Osteoblast (primary cell): ENCODE data around the gene SPATA3. TPM values are rescaled to one million over a fixed set of nuclear protein-coding genes. Genes with fewer than 3 reads are reported as not detected.

Experiments
- DNase-seq: peaks from one replicate; pipeline ENCODE4 v3.0.0; 2011; ENCODE audit warnings: low spot score, mixed read lengths; ENCODE audit not compliant: insufficient read length; ENCODE audit errors: missing footprints
- H2AFZ ChIP-seq: 2 replicates; pipeline ENCODE4 v1.6.0; 2011; ENCODE audit warnings: mild to moderate bottlenecking, low read length
- H3K27ac ChIP-seq: 2 replicates; pipeline ENCODE4 v1.5.1; 2011; ENCODE audit warnings: mild to moderate bottlenecking, low read depth, low read length, moderate library complexity
- H3K27me3 ChIP-seq: 2 replicates; pipeline ENCODE4 v1.6.0; 2012; ENCODE audit warnings: mild to moderate bottlenecking, control low read depth, inconsistent platforms, low read length, moderate library complexity; ENCODE audit not compliant: insufficient read depth
- H3K36me3 ChIP-seq: 2 replicates; pipeline ENCODE4 v1.5.1; 2011; ENCODE audit warnings: mild to moderate bottlenecking, low read length, control low read depth, moderate library complexity; ENCODE audit not compliant: insufficient read depth
- H3K4me1 ChIP-seq: 2 replicates; pipeline ENCODE4 v1.5.1; 2011; ENCODE audit warnings: mild to moderate bottlenecking, low read length, control low read depth, moderate library complexity; ENCODE audit not compliant: insufficient read depth
- H3K4me2 ChIP-seq: 2 replicates; pipeline ENCODE4 v1.6.0; 2011; ENCODE audit warnings: mild to moderate bottlenecking, low read length; ENCODE audit not compliant: insufficient read depth
- H3K4me3 ChIP-seq: fragments of 200-600 bp; sonication (generic); 3 replicates; pipeline ENCODE4 v1.5.1; 2012; ENCODE audit warnings: mild to moderate bottlenecking, low read length, inconsistent platforms; ENCODE audit not compliant: insufficient read depth
- H3K79me2 ChIP-seq: 2 replicates; pipeline ENCODE4 v1.6.0; 2012; ENCODE audit warnings: mild to moderate bottlenecking, low read length, control low read depth, inconsistent platforms; ENCODE audit not compliant: insufficient read depth
- H3K9me3 ChIP-seq: 2 replicates; pipeline ENCODE4 v1.5.1; 2011; ENCODE audit warnings: low read depth, low read length, control low read depth
- H4K20me1 ChIP-seq: 2 replicates; pipeline ENCODE4 v1.6.0; 2012; ENCODE audit warnings: mild to moderate bottlenecking, low read length, control low read depth; ENCODE audit not compliant: insufficient read depth
- total RNA-seq: library from RNA; depleted of rRNA; stranded (reverse); fragments of >200 nt; gene quantifications from 2 replicates; pipeline ENCODE4 v1.2.3, GENCODE V29; 2012
- TF ChIP-seq, protein P1 (sequence below): IDR thresholded peaks from 2 replicates; pipeline ENCODE4 v1.5.1; 2011; ENCODE audit warnings: mild to moderate bottlenecking, low read depth, low read length, moderate library complexity; ENCODE audit errors: extremely low read depth

The SPATA3 gene
- total RNA-seq, 1 donor: not detected

DNA sequence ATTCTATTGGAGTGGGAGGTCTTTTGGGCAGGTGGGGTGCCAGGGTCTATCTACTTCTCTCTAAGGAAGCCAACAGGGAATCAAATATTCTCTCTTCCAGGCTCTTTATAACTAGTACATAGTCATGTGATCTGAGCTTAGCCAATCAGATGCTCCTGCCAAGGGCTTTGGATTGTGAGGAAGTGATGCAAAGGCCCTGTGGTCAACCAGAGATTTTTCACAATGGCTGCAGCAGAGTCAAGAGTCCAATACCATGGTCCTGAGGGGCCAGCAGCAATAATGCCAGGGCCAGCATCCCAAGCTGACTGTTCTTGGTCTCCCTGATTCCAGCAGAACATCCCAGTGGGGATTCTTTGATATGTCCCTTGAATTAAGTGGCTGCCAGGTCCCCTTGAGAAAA is 33.0 kb downstream of the SPATA3 start:
- H2AFZ ChIP-seq: no peak overlapping the region
- no peaks in the 10 kb centered on the region for H3K79me2 ChIP-seq
- DNase-seq: no peak
- TF ChIP-seq, protein P1, sequence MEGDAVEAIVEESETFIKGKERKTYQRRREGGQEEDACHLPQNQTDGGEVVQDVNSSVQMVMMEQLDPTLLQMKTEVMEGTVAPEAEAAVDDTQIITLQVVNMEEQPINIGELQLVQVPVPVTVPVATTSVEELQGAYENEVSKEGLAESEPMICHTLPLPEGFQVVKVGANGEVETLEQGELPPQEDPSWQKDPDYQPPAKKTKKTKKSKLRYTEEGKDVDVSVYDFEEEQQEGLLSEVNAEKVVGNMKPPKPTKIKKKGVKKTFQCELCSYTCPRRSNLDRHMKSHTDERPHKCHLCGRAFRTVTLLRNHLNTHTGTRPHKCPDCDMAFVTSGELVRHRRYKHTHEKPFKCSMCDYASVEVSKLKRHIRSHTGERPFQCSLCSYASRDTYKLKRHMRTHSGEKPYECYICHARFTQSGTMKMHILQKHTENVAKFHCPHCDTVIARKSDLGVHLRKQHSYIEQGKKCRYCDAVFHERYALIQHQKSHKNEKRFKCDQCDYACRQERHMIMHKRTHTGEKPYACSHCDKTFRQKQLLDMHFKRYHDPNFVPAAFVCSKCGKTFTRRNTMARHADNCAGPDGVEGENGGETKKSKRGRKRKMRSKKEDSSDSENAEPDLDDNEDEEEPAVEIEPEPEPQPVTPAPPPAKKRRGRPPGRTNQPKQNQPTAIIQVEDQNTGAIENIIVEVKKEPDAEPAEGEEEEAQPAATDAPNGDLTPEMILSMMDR: no peak
- peaks cover 10% of the 10 kb centered on the region for H3K27me3 ChIP-seq
- no peak overlapping the region for H3K4me2 ChIP-seq
- H3K27ac ChIP-seq: no peak overlapping the region
- no peaks in the 10 kb centered on the region for H4K20me1 ChIP-seq
- no peak overlapping the region for H3K4me3 ChIP-seq
- no peaks in the 10 kb centered on the region for H3K9me3 ChIP-seq
- no peaks in the 10 kb centered on the region for H3K4me1 ChIP-seq
- H3K36me3 ChIP-seq: no peaks in the 10 kb centered on the region

DNA sequence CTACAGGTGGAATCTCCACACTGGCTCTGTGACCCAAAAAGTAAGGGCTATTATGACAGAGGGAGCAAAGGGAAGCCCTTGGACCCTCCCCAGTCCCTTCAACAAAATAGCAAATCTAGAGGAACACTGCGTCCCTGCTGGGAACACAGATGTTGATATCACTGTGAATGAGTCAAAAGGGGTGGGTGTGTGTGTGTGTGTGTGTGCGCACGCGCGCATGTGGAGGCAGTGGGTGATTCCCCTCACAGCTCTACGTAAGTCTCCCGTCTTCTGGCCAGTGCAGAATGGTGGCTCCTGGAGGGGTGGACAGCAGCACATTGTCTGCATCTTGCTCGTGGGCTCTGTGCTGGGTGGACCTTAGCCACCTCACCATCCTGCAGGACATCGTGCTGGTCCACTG is 33.6 kb downstream of the SPATA3 start:
- TF ChIP-seq, protein P1: no peak
- Histone ChIP-seq H3K27ac (no peak overlapping the region), H2AFZ (no peak overlapping the region), H3K4me3 (no peak overlapping the region), H3K9me3 (no peaks in the 10 kb centered on the region), H3K79me2 (no peaks in the 10 kb centered on the region), H4K20me1 (no peaks in the 10 kb centered on the region), H3K27me3 (peaks cover 16% of the 10 kb centered on the region), H3K36me3 (no peaks in the 10 kb centered on the region), H3K4me2 (no peak overlapping the region), H3K4me1 (no peaks in the 10 kb centered on the region)
- DNase-seq: no peak

DNA sequence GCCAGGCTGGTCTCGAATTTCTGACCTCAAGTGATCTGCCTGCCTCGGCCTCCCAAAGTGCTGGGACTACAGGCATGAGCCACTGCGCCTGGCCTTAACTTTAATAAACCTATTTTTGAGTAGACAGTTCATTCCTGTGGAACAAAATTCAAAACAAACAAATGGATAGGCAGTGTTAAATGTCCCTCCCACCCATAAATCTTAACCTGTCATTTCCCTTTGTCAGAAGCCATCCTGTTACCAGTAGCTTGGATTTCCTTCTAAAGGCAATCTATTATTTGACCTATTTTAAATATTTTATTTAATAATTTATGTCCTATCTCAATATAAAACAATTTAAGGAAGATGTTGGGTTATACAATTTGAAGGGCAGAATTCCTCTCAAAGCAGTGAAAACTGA is 34.8 kb downstream of the SPATA3 start:
- no peak for DNase-seq
- Histone ChIP-seq H3K79me2 (no peaks in the 10 kb centered on the region), H3K4me2 (no peak overlapping the region), H3K4me3 (no peak overlapping the region), H2AFZ (no peak overlapping the region), H3K4me1 (no peaks in the 10 kb centered on the region), H3K9me3 (no peaks in the 10 kb centered on the region), H3K36me3 (no peaks in the 10 kb centered on the region), H3K27ac (no peak overlapping the region), H4K20me1 (no peaks in the 10 kb centered on the region), H3K27me3 (peaks cover 23% of the 10 kb centered on the region)
- TF ChIP-seq, protein P1: no peak

DNA sequence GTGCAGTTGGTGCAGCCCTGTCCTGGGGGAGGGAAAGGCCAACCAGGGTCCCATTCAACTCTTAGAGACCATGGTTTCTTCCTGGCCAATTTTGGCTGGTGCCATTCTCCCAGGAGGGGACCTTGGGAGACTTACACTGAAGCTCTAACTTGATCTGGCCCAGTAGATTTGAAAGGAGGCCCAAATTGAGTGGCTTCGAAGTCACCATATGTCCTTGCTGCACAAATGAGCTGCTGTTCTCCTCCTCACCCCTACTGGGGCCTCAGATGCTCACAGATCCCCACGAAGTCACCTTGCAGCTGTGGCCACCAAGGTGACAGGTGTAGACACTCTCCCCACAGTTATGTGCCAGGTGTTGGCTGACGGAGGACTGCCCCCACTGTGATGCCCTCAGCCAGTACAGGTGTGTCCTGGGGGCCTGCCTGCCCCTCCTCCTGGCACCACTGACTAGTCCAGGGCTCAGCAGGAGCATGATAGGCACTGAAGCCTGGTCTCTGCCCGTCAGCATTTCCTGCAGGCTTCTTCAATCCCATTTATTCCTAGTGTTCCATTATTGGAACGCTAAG is 36.7 kb downstream of the SPATA3 start:
- H3K27me3 ChIP-seq: peaks cover 37% of the 10 kb centered on the region
- no peaks in the 10 kb centered on the region for H3K9me3 ChIP-seq
- H2AFZ ChIP-seq: no peak overlapping the region
- no peaks in the 10 kb centered on the region for H3K79me2 ChIP-seq
- no peaks in the 10 kb centered on the region for H3K4me1 ChIP-seq
- TF ChIP-seq, protein P1: no peak
- H3K27ac ChIP-seq: no peak overlapping the region
- H3K36me3 ChIP-seq: no peaks in the 10 kb centered on the region
- DNase-seq: no peak
- H4K20me1 ChIP-seq: no peaks in the 10 kb centered on the region
- H3K4me3 ChIP-seq: no peak overlapping the region
- H3K4me2 ChIP-seq: no peak overlapping the region
